HG02840 (cell line): ENCODE results near the gene TNFSF10.
"Not testable (repeated sequence)": the region's sequence is repeated elsewhere in the genome, so short reads cannot be mapped to it uniquely, and the experiment has no call there.

Experiments
- ATAC-seq: cut with Tn5 transposase; IDR thresholded peaks from one replicate; pipeline ENCODE4 v1.9.1; 2021; ENCODE audit warnings: mild to moderate bottlenecking, moderate library complexity, moderate number of reproducible peaks; ENCODE audit not compliant: unreplicated experiment, low FRiP score

The TNFSF10 gene

DNA sequence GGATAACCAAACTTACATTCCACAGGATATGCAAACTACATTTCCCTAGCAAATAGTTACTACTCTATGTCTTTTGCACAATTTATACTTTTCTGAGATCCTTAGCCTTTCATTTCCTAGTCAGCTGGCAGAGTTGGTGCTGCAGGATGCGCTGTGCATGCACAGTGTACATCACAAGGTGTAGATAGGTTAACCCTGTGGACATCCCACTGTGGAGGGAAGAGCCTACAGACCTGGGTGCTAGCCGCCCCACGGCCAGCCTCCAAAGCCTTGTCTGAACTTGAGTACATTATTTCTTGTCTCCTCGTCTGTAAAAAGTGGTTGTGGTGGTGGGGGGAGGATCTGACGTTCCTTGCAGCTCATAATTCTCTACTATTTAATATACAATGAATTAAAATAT is 3.5 kb downstream of the TNFSF10 start:
- ATAC-seq = no peak

DNA sequence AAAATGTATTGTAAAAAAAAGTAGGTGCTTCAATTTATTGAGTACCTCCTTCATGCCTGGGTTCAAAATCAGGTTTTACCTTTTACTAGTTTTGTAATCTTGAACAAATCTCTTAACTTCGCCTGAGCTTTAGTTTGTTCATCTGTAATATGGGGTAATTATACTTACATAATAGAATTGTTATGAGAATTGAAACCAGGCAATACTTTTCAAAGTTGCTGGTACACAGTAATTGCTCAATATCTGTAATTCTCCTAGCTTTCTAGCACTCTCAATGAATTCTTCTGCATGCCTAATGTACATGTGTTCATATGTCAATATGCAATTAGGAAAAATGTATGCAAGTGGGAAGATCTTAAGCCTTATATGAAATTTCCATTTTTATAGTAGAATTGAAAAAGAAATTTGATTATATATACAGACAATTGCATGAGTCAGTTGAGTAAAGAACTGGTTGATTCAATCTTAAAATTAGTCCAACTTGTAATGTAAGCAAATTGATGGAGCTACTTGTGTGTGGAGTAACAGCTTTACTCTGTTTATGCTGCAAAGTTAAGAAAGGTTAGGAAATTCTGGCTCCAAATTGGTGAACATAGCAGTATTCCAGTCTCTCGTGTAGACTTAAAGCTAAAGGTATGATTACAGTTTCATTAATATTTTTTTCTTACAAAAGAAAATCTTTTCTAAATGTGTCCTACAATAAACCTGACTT is 4.1 kb downstream of the TNFSF10 start:
- no peak for ATAC-seq

DNA sequence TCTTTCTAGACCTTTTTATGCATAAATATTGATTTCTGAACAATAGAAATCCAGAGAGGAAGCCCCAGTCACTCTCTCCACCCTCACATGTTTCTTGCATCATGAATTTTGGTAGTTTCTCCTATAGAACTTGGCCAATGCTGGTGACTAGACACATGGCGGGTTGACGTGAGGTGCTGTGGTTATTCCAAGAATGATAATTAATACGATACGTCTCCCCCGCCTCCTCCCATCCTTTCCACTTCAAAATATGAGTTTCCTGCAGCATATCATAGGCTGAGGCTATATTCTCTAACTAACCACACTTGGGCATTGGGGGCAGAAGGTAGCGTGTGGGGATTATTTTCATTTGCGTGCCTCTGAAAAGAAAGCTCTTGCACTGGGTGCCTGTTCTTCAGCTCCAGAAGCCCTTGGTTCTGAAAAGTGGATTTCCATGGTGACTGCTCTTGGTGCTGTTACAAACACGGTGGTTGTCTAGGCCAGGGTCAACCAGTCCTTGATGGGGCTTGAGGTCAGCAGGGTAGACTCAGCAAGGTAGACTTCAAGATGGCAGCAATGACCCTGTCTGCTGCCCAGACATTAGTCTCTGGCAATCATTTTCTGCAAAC is 5.3 kb downstream of the TNFSF10 start:
- no peak for ATAC-seq

DNA sequence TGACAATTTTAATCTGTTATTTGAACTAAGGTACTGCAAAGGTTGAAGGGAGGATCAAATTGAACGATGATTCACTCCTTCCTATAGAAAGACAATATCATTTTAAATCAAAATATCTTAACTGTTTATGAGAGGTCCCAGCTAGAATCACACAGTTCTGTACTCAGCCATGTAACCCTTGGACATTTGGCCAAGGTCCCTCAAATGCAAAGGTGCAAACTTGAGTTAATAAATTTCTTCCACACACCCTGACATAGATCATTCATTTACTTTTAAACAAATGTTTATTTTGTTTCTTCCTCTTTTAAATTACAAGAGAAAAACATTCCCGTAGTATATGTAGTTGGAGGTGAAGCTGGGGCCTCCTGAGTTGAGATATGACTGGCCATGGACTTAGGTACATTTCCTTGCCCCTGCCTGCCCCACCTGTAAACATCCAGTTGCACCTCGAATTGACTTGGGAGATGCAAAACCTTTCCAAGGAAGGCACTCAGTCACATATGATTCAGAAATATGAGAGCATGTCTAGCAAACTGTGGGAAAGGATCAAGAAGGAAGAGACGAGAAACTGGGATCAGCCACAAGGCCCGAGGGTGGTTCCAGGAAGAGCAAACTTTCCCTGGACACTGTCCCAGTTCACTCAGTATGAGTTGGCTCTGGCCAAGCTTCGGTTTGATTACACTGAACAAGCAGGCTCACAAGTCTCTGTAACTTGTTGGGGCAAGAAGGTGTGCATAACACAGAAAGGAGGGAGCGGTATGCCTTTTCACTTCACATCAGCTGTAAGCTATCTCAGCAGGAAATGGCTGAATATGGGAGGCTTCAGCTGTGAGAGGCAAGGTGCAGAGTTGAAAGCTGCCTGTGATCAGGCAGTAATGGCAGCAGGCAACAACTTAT is 6.7 kb downstream of the TNFSF10 start:
- no peak for ATAC-seq

DNA sequence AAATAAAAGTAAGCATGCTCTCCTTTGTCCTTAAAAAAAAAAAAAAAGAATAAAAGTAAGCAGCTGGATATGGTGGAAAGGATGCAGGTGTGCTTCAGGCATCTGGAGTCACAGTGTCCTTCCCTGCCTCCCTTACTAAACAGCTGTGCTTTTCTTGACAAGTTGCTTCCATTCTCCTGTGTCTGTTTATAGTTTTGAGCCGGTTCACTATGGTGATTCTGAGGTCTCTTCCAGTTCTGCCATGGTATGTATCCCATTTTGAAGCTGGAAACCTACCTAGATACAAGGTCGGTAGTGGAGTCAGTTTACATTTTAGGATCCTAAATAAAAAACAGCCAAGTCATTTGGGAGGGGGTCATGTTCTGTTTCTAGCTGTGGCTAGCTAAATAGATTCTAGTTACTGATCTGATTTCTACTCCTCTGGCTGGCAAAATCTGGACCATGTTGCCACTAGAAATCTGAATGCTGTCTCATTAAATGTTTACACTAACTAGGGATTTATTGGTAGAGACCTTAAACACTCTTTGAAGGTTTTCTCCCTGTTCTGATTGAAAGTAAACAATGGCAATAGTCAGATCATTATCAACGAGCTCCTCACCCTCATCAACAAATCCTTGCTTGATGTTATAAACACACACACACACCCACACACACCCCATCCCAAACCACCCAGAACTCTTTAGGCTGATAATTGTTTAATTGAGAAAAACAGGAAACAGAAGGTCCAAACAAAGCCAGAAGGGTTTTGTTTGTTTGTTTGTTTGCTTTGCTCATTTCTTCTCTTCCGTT is 7.9 kb downstream of the TNFSF10 start:
- ATAC-seq = no peak

DNA sequence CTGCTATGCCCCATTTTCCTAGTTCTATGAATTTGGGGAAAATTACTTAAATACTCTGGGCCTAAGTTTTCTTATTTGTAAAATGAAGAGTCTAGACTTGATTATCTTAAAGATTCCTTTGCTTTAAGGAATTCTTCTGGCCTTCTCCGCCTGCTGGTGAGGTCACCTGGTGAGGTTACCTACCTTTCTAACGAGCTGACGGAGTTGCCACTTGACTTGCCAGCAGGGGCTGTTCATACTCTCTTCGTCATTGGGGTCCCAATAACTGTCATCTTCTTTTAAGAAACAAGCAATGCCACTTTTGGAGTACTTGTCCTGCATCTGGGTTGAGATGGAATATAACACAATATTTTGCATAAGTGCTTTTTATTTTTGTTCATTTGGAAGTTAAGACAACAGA is 8.6 kb downstream of the TNFSF10 start:
- no peak for ATAC-seq

DNA sequence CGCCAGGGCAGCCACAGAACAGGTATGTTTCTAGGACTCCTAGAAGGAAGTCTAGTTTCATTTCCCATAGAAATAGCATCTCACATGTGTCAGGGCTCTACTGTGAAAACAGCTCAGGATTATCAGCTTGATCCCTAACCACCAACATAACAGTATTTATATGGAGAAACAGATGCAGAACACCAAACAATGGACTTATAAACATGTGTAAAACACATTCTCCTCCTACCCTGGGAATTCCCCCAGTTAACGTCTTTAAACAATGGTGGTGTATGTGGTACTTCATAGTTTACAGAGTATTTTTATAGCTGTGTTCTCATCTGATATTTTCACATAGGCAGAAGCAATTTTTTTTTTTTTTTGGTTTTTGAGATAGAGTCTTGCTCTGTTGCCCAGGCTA is 9.7 kb downstream of the TNFSF10 start:
- no peak for ATAC-seq

DNA sequence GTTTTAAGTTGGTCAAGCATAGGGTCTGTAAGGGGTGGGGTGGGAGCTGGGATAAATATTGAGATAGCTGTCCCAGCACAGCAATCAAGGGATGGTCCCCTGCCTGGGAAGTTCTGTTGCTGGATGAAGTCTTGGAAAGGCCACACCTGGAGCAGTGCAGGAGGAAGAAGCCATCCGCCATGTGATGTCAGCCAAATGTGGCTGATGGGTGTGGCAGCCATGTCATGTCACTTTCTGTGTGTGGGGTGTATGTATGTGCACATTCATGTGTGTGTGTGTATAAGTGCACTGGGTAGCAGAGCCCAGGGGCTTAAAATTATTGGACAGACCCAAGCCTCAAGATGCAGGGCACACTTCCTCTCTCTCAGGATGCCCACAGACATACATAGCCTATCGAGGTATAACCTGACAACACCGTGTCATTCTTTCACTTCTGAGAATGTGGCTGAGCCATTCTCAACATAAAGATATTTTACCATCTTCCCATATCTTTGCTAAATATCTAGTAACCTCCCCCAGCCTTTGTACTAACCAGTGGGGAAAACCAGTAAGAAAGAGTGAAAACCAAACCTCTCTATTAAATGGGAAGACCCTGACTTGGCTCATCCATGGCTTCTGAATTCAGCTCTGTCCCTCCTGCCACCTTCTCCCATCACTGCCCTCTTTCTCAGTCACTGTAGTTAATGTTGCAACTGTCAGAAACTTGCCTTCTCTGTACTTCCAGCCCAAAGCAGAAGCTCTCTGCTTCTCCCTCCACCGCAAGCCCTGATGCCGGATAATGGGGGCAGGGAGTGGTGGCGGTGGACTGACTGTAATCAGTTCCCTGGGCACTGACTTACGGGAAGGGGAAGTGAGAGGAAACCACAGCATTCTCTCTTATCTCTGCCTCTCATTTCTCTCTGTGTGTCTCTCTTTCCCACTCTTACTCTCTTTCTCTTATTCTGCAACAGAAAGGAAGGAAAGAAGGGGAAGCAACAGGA is 11.2 kb downstream of the TNFSF10 start:
- ATAC-seq = no peak

DNA sequence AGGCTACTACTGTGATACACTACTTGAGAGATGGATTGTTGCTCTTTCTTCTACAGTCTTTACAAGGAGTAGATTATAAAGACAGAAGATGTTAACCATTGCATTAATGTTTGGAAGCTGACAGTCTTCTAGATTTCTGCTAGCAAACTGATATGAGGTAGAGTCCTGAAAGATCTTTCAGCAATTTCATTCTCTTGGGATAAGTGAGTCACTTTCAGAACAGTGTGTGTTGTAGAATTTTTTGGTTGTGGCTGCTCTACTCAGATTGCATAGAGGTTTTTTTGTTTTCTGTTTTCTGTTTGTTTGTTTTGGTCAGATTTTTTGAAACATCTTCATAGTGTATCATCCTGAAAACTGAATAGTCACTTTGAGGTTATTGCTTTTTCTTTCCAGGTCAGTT is 17.1 kb downstream of the TNFSF10 start:
- ATAC-seq = no peak

DNA sequence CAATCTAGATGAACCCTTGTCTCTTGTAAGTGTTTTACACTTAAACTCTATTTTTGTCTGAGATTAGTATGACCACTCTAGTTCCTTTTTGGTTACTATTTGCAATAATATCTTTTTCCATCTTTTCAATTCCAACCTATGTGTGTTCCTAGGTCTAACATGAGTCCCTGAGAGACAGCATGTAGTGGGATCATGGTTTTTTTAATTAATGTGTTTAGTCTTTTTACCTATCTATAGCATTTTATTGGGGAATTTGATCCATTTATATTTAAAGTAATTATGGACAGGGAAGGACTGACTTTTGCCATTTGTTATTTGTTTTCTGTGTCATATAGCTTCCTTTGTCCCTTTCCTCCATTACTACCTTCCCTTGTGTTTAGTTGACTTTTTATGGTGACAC is 21.7 kb downstream of the TNFSF10 start:
- no peak for ATAC-seq

DNA sequence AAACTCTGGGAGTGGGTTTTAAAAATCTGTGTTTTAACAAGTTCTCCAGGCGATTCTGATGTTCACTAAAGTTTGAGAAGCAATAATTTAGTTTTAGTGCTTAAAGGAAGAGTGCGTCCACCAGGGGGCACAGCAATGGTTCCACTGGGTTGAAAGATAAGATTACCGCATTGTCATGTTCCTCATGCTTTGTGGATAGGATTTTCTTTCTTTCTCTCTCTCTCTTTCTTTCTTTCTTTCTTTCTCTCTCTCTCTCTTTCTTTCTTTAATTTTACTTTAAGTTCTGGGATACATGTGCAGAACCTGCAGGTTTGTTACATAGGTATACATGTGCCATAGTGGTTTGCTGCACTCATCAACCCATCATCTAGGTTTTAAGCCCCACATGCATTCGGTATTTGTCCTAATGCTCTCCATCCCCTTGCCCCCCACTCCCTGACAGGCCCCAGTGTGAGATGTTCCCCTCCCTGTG is 33.0 kb downstream of the TNFSF10 start:
- ATAC-seq = not testable (repeated sequence)

DNA sequence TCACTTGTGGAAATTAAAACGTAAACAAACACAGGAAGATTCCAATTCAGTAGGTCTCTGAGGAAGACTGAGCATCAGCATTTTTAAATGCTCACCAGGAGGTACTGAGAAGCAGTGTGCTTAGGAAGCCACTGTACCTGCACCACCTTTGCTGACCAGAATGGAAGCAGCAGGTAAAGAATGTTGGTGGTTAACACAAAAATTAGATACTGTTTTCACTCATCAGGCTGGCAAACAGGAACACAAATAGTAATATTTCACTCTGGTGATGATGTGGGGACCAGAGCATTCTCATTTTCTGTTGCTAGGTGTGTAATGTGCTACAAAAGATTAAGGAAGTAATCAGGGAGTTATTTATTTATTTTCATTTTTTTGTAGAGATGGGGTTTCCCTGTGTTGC is 45.1 kb downstream of the TNFSF10 start:
- no peak for ATAC-seq

DNA sequence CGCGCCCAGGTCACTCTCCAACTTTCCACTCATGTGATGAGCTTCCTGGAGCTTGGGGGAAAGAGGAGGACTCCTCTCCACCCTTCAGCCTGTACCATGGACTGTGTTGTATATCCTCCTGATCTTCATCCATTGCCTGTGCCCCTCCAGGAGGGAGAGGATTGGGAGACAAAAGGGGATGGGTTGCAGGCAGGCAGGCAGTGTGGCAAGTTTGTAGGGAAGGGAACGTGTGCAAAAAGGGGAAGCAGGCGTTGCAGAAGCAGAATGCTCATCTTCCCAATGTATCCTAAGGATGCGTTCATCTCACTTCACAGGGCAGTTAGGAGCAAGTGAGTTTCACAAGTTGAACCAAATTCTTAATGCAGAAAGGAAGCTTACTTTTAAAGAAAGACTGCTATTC is 46.9 kb downstream of the TNFSF10 start:
- no peak for ATAC-seq

DNA sequence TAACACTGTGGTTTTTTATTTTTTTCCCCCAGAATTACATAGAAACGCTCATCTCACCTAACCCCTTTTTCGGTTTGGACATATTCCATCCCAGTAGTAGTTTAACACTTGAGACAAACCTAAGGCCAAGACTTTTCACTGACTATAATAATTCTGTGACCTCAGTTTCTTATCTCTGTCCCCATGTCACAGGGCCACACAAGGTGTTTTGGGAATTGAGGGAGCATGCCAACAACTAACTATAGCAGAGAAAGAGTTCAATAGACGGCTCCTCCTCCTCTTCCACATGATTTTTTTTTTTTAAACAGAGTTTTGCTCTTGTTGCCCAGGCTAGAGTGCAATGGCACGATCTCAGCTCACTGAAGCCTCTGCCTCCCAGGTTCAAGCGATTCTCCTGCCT is 47.5 kb downstream of the TNFSF10 start:
- no peak for ATAC-seq

DNA sequence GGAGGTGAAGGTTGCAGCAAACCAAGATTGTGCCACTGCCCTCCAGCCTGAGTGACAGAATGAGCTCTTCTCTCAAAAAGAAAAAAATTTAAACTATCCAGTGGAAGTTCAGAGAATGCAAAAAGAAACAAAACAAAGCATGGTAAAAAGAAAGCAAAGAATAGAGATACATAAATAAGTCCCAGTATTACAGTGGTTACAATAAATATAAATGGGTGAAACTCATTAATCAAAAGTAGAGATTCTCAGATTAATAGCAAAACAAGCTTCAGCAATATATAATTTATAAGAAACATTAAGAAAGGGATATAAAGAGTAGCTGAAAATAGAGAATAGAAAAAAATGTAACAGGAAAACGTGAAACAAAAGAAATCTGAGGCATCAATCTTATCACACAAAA is 51.3 kb downstream of the TNFSF10 start:
- no peak for ATAC-seq

DNA sequence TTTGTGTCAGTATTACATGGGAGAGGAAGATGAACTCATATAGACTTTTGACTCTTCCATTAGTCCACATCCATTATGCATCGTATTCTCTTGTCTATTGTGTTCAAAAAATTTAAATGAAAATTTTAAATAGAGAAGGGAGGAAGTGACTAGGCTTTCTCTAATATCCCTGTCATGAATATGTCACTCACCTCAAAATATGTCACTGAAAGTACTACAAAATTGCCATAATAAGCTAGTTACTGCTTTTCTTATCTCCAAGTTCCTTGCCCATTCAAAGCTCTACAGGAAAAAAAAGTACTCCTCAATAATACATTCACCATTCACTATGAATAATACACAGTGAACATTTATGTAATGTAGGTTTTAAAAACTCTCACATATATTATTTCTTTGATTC is 52.6 kb downstream of the TNFSF10 start:
- no peak for ATAC-seq

DNA sequence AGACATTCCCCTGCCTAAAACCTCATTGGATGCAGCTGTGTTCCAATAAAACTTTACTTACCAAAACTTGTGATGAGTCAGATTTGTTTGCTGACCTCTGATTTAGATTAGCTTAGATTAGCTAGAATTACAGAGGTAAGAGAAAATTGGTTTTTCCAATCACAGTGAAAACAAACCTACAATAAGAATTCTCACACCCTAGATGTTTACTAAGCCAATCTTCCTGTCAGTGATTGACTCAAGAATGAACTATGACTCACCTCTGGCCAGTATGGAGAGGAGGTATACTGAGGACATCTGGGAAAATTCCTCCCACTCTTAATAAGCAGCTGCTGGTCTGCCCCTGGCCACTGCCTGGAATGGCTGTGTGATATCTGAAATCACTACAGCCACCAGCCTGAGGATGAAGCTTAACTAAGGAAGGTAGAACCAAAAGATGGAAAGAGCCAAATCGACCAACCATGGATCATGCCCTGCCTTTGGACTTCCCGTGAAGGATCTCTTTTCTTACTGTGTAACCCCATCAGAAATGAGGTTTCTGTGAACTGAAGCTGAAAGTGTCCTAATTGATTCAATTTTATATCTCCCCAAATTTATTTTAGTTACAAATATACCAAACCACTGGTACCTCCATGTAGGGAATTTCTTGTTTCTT is 55.9 kb downstream of the TNFSF10 start:
- ATAC-seq = no peak

DNA sequence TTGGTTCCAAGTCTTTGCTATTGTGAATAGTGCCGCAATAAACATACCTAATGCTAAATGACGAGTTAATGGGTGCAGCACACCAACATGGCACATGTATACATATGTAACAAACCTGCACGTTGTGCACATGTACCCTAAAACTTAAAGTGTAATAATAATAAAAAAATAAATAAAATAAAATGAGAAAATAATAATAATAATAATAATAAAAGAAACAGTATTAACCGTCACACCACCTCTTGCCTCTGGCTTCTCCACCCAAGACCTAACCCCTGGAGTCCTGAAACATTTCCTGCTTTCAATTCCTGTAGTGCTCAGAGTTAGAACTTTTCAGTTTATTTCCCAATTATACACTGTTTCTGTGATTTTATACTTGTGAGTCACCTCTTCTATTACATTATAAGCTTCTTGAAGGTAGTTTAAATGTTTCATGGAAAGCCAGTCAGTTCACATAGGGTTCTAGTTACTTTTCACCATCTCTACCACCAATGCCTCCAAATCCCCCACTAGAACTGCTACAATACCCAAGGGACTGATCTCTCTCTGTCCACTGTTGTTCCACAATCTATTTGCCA is 56.6 kb downstream of the TNFSF10 start:
- no peak for ATAC-seq

DNA sequence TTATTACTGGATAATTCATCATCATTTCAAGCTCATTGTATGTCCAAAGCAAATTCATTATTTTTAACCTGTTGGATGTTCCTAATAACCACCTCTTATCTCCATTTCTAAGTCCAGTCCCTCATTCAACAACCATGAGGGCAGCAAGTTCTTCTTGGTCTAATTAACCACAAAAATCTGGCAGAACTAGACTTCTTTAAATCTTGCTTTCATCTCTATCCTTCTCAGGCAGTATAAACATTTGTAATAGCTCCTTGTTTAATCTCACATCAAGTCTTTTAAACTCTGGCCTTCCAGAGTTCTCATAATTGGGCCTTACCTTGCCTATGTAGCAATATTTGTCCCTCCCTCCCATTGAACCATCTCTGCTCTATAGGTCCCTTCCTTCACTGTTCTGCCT is 57.9 kb downstream of the TNFSF10 start:
- ATAC-seq = no peak
